ENCODE measurements around the gene FAM110C. TPM values are rescaled to one million over a fixed set of nuclear protein-coding genes. Genes with fewer than 3 reads are reported as not detected.

The FAM110C gene
- total and polyA plus RNA-seq, 8 donors = 3.4 to 16.8 (median 11.2) TPM; not detected in 1

DNA sequence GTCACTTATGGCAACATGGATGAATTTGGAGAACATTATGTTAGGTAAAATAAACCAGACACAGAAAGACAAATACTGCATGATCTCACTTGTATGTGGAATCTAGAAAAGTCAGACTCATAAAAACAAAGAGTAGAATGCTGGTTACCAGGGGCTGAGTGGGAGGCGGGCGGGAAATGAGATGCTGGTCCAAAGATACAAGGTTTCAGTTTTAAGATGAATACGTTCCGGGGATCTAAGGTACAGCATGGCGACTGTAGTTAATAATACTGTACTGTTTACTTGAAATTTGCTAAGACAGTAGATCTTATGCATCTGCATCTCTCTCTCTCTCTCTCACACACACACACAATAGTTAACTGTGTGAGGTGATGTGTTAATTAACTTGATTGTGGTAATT, 14.2 kb downstream of the FAM110C start:
- Histone ChIP-seq H3K27ac (no peak overlapping the region), H3K4me3 (no peak overlapping the region), H3K27me3 (no peaks in the 10 kb centered on the region), H3K9me3 (no peaks in the 10 kb centered on the region), H3K36me3 (no peaks in the 10 kb centered on the region), H3K4me1 (peaks cover 7 to 37% (median 23%) of the 10 kb centered on the region in 4 donors)
- DNase-seq = no peak
- no peak for TF ChIP-seq POLR2A (IDR thresholded peaks at IDR 0.05)
- TF ChIP-seq POLR2AphosphoS5 (IDR thresholded peaks at IDR 0.05) = no peak
- TF ChIP-seq, protein P1, sequence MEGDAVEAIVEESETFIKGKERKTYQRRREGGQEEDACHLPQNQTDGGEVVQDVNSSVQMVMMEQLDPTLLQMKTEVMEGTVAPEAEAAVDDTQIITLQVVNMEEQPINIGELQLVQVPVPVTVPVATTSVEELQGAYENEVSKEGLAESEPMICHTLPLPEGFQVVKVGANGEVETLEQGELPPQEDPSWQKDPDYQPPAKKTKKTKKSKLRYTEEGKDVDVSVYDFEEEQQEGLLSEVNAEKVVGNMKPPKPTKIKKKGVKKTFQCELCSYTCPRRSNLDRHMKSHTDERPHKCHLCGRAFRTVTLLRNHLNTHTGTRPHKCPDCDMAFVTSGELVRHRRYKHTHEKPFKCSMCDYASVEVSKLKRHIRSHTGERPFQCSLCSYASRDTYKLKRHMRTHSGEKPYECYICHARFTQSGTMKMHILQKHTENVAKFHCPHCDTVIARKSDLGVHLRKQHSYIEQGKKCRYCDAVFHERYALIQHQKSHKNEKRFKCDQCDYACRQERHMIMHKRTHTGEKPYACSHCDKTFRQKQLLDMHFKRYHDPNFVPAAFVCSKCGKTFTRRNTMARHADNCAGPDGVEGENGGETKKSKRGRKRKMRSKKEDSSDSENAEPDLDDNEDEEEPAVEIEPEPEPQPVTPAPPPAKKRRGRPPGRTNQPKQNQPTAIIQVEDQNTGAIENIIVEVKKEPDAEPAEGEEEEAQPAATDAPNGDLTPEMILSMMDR (IDR thresholded peaks at IDR 0.05) = no peak
- no peak for TF ChIP-seq EP300 (IDR thresholded peaks at IDR 0.05)
- 83 to 93% (median 89%) methylated on average over 5 of the region's 5 CpGs for WGBS, 5 donors
- intact Hi-C loops (cut with DNase I; ENCODE audit: low total_unique reads) = no loop called here

DNA sequence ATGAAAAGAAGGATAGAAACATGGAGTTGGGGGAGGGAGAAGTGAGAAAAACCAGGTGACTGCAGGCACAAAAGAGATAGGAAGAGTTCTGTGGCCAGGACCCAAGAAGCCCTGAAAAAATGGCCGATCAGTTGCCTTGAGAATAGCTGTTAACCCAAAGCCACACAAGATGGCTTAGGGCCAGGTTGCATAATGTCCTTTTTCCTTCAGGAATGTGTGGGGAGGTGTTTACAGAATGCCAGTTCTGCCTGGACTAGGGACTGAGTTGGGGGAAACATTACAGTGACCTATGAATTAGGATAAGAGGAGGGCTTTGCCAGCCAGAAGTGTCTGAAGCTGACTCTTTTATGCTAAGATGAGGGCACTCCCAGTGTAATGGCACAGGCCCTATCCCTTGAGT, 17.1 kb downstream of the FAM110C start:
- no peak for TF ChIP-seq POLR2A (IDR thresholded peaks at IDR 0.05)
- TF ChIP-seq, protein P1 (IDR thresholded peaks at IDR 0.05) = no peak
- no peak for TF ChIP-seq EP300 (IDR thresholded peaks at IDR 0.05)
- 67 to 82% (median 68%) methylated on average over 1 of the region's 1 CpG for WGBS, 5 donors
- H3K27ac ChIP-seq = no peak overlapping the region
- no peaks in the 10 kb centered on the region for H3K9me3 ChIP-seq
- DNase-seq = no peak
- intact Hi-C loops (cut with DNase I; ENCODE audit: low total_unique reads) = no loop called here
- H3K27me3 ChIP-seq = no peaks in the 10 kb centered on the region
- H3K4me1 ChIP-seq = peaks cover 0 to 21% (median 13%) of the 10 kb centered on the region in 4 donors
- H3K36me3 ChIP-seq = no peaks in the 10 kb centered on the region
- no peak overlapping the region for H3K4me3 ChIP-seq

DNA sequence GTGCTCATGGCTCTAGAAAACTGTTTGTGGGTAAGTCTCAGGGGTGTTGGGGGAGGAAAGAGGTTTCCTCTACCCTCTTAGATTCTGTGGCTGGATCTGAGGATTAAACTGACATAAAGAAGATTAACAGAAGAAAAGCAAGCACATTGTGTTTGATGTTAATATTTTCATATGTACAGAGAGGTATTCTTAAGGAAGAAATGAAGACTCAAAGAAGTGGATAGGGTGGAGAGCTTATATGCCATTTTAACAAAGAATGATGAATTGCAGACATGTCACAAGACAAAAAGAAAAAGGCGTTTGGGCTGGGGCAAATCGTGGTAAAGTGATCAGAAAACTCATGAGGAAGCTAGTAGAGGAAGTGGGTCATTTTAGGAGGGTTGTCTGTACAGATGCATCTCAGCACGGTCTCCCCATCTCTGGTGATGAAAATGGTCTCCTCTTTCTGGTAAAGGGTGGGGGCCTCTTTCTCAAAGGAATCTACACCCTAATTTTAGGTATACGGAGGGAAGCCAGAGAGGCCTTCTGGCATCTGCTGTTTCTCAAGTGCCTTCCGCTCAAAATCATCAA, 17.8 kb downstream of the FAM110C start:
- no peaks in the 10 kb centered on the region for H3K36me3 ChIP-seq
- no peak overlapping the region for H3K4me3 ChIP-seq
- no peak for TF ChIP-seq EP300 (IDR thresholded peaks at IDR 0.05)
- no peak for TF ChIP-seq POLR2AphosphoS5 (IDR thresholded peaks at IDR 0.05)
- TF ChIP-seq POLR2A (IDR thresholded peaks at IDR 0.05) = no peak
- TF ChIP-seq, protein P1 (IDR thresholded peaks at IDR 0.05) = no peak
- intact Hi-C loops (cut with DNase I; ENCODE audit: low total_unique reads) = no loop called here
- no peaks in the 10 kb centered on the region for H3K9me3 ChIP-seq
- no peak for DNase-seq
- no peak overlapping the region for H3K27ac ChIP-seq
- H3K4me1 ChIP-seq = peaks cover 6 to 21% (median 13%) of the 10 kb centered on the region in 4 donors
- WGBS, 5 donors = 59 to 80% (median 77%) methylated on average over 5 of the region's 5 CpGs
- H3K27me3 ChIP-seq = no peaks in the 10 kb centered on the region

DNA sequence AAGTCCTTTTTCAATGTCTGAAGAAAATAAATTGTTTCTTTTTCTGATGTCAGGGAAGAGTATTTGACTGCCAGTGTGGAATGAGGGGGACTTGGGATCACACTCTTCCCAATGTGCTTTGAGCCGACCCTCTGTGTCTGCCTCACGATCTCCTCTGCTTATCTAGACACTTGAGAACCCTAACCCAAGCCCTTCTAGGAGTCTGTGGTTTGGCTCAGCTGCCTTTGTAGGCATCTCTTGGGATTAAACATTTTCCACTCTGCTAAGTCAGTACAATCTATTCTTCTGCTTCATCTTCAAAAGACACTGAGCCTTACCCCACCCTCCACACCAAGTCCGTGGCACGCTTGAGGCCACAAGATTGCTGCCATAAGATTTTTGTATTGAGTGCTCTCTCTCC, 19.4 kb downstream of the FAM110C start:
- Histone ChIP-seq H3K4me3 (no peak overlapping the region), H3K9me3 (no peaks in the 10 kb centered on the region), H3K27me3 (no peaks in the 10 kb centered on the region), H3K36me3 (no peaks in the 10 kb centered on the region), H3K4me1 (peaks cover 10 to 18% (median 15%) of the 10 kb centered on the region in 4 donors), H3K27ac (no peak overlapping the region)
- TF ChIP-seq, protein P1 (IDR thresholded peaks at IDR 0.05) = no peak
- TF ChIP-seq EP300 (IDR thresholded peaks at IDR 0.05) = no peak
- WGBS, 5 donors = 75 to 89% (median 78%) methylated on average over 4 of the region's 4 CpGs
- intact Hi-C loops (cut with DNase I; ENCODE audit: low total_unique reads) = no loop called here
- no peak for DNase-seq
